Measurements from ENCODE around the gene ANAPC1.
"Not testable (repeated sequence)": the region's sequence is repeated elsewhere in the genome, so short reads cannot be mapped to it uniquely, and the experiment has no call there.

Gene ANAPC1

GRCh38 chr2:111883661-111884591 lies at the start of gene ANAPC1:
Gene ANAPC1, minus strand, starts transcription at chr2:111884193. Its CDS starts 3,368 bp downstream, at chr2:111880825.
- FAIRE-seq = peak; percentile 84

DNA sequence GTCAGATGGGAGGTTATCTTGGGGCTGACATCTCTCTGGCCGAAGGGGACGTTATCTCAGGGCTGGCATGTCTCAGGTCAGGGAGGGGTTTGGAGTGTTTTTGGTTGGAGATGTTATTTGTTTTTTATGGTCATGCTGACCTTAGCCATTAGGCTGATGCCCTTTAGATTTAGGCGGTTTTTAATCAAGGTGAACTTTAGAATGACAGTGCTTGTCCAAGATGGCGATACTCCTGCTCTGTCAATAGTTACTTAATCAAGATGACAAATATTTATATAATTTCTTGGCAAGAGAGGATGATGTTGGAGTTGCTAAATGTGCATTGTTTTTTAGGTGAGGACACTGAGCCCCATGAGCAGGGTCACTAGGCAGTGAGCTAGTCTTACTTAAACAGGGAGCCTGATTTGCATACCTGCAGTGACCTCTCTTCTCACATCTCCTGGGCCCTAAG lies 48.9 kb upstream of the ANAPC1 start:
- DNase-seq (ENCODE audit: insufficient read length, low spot score) (no peak), FAIRE-seq (no peak)
- no peak for TF ChIP-seq POLR2A (IDR thresholded peaks at IDR 0.05; ENCODE audit: low read depth, low read length)

More at GRCh38 chr2:111883661-111884591, at the start of gene ANAPC1:
- DNase-seq (ENCODE audit: insufficient read length, low spot score) = peak; percentile 88
- peak; percentile 95 for TF ChIP-seq POLR2A (IDR thresholded peaks at IDR 0.05; ENCODE audit: low read depth, low read length)

DNA sequence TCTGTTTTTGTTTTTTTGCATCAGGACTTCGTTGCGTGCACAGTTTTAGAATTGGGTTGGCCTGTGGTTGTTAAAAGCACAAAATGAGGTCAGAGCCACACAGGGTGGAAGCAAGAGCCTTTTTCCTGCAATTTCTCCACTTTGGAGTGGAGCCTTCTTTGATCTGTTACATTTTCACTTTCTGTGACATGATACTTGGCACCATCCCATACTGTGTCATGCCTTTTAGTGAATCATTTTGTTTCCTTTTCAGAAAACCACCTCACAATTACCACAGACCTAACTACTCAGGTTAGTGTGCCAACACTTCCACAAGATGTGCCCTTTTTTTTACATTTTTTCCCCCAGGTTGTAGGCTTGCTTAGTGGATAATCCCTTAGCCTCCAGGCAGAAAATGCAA lies 46.9 kb upstream of the ANAPC1 start:
- TF ChIP-seq POLR2A (IDR thresholded peaks at IDR 0.05; ENCODE audit: low read depth, low read length) = no peak
- FAIRE-seq (no peak), DNase-seq (ENCODE audit: insufficient read length, low spot score) (peak; percentile 19)

DNA sequence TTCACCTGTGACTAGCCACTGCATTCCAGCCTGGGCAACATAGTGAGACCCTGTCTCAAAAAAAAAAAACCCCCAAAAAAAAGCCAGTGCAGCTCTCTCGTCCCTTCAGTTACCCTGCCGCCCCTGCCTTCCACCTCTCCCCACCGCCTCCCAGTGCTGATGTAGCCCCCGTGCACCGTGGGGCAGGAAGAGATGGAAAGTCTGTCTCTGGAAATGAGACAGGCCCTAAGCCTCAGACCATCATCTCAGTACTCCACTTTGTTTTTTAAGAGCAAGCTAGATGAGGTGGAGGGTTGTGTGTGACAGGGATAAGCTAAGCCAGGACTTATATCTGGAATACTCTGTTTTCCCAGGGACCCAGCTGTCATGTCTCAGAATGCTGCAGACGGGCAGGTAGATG lies 46.4 kb upstream of the ANAPC1 start:
- TF ChIP-seq POLR2A (IDR thresholded peaks at IDR 0.05; ENCODE audit: low read depth, low read length) = no peak

GRCh38 chr2:111927723-111928122 lies 43.7 kb upstream of the ANAPC1 start:
- DNase-seq (ENCODE audit: insufficient read length, low spot score) = no peak
- no peak for TF ChIP-seq POLR2A (IDR thresholded peaks at IDR 0.05; ENCODE audit: low read depth, low read length)
- no peak for FAIRE-seq

More for the DNA sequence above, 46.4 kb upstream of the ANAPC1 start:
- DNase-seq (ENCODE audit: insufficient read length, low spot score) (no peak), FAIRE-seq (no peak)

GRCh38 chr2:111924617-111925107 lies 40.7 kb upstream of the ANAPC1 start:
- no peak for TF ChIP-seq POLR2A (IDR thresholded peaks at IDR 0.05; ENCODE audit: low read depth, low read length)
- FAIRE-seq = no peak

DNA sequence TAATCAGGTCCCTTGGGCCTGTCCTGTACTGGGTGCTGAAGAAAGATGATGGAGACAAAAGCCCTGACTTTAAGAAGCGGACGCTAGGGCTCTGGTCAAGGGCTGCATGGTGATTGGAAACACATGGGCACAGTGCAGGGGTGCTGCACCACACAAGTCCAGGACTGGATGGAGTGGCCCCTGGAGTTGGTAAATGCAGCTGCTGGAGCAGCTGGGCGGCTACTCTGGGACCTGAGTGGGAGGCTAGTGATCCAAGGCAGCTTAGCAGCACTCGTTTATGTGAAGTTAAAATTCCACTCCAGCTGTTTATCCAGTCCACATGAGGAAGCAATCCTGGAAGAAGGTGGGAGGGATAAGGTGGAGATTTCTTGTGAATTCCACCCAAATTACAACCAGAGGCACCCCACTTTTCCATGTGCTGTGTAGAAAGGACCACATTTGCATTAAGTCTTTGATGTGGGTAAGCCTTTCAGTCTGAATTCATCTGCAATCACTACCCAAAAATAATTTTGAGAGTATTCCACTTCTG lies 39.3 kb upstream of the ANAPC1 start:
- FAIRE-seq = no peak
- no peak for DNase-seq (ENCODE audit: insufficient read length, low spot score)
- TF ChIP-seq POLR2A (IDR thresholded peaks at IDR 0.05; ENCODE audit: low read depth, low read length) = no peak

More at GRCh38 chr2:111924617-111925107, 40.7 kb upstream of the ANAPC1 start:
- DNase-seq (ENCODE audit: insufficient read length, low spot score) = no peak

GRCh38 chr2:111919794-111920608 lies 36.0 kb upstream of the ANAPC1 start:
- DNase-seq (ENCODE audit: insufficient read length, low spot score) (no peak), FAIRE-seq (no peak)
- no peak for TF ChIP-seq POLR2A (IDR thresholded peaks at IDR 0.05; ENCODE audit: low read depth, low read length)

GRCh38 chr2:111919365-111919764 lies 35.4 kb upstream of the ANAPC1 start:
- DNase-seq (ENCODE audit: insufficient read length, low spot score) = no peak

DNA sequence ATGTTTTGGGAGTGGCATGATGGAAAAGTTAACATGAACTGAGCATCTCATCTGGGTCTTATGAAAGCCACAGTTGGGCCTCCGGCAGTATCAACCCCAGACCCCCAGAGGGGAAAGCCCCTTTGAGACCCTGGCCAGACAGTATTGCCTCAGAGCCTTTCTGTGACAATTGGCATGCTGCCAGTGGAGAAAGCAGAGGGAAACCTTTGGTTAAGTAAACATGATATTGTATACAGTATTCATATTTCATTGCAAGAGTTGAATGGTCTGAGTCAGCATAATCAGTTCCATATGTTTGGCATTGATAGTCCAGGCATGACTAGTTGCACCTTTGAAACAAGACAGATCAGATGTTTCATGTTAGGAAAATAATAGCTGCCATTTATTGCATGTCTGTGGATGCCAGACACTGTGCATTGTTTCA lies 34.4 kb upstream of the ANAPC1 start:
- no peak for TF ChIP-seq POLR2A (IDR thresholded peaks at IDR 0.05; ENCODE audit: low read depth, low read length)
- FAIRE-seq = no peak
- DNase-seq (ENCODE audit: insufficient read length, low spot score) = no peak

More at GRCh38 chr2:111919365-111919764, 35.4 kb upstream of the ANAPC1 start:
- TF ChIP-seq POLR2A (IDR thresholded peaks at IDR 0.05; ENCODE audit: low read depth, low read length) = no peak
- no peak for FAIRE-seq

GRCh38 chr2:111917106-111917505 lies 33.1 kb upstream of the ANAPC1 start:
- TF ChIP-seq POLR2A (IDR thresholded peaks at IDR 0.05; ENCODE audit: low read depth, low read length) = no peak
- no peak for DNase-seq (ENCODE audit: insufficient read length, low spot score)
- FAIRE-seq = no peak

DNA sequence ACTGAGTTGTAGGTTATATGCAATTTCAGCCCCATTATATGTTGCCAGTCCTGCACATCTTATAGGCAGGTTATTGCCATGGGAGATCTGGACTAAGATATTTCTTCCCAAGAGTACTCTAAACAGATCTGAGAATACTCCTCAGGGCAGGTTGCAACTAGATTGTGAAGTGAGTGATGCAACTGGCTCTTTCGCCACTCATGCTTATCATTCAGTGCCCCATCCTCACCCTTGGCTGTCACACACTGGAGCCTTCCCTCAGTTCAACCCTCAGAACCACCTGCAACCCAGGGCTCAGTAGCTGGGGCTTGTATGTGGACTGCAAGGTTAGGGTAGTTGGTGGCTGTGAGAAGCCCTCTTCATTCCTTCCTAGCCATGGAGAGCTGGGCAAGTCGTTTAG lies 28.6 kb upstream of the ANAPC1 start:
- no peak for DNase-seq (ENCODE audit: insufficient read length, low spot score)
- FAIRE-seq = no peak
- TF ChIP-seq POLR2A (IDR thresholded peaks at IDR 0.05; ENCODE audit: low read depth, low read length) = no peak

DNA sequence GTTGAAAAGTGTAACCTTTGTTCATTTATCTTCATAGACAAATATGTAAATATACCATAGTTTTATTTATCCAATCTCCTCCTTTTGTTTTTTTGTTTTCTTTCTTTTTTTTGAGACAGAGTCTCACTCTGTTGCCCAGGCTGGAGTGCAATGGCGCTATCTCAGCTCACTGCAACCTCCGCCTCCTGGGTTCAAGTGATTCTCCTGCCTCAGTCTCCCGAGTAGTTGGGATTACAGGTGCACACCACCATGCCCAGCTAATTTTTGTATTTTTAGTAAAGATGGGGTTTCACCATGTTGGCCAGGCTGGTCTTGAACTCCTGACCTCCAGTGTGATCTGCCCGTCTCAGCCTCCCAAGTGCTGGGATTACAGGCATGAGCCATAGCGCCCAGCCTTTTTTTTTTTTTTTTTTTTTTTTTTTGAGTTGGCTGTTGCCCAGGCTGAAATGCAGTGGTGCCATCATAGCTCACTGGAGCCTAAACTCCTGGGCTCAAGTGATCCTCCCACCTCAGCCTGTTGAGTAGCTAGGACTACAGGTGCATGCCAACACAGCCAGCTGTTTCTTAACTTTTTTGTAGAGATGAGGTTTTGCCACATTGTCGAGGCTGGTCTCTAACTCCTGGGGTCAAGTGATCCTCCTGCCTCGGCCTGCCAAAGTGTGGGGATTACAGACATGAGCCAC lies 27.4 kb upstream of the ANAPC1 start:
- DNase-seq (ENCODE audit: insufficient read length, low spot score); FAIRE-seq: not testable (repeated sequence)

Data from H54 (cell line).